HepG2 (cell line): Measurements from ENCODE around the gene ZNF821. TPM values are rescaled to one million over a fixed set of nuclear protein-coding genes. Genes with fewer than 3 reads are reported as not detected.

Experiments
- CENPX ChIP-seq: sonication (generic); formaldehyde crosslinking; IDR thresholded peaks from 2 replicates; pipeline ENCODE4 v1.9.0; 2021; ENCODE audit warnings: mild to moderate bottlenecking, missing genetic modification reagents, moderate library complexity
- HCFC1 ChIP-seq: fragments of 150-350 bp; IDR thresholded peaks from 2 replicates; pipeline ENCODE4 v1.6.1; 2014; ENCODE audit warnings: low read depth, low read length
- KDM5B ChIP-seq: sonication (generic); formaldehyde crosslinking; IDR thresholded peaks from 2 replicates; pipeline ENCODE4 v1.4.0; 2020; ENCODE audit warnings: missing genetic modification reagents, mild to moderate bottlenecking, borderline replicate concordance
- MTA1 ChIP-seq: sonication (generic); formaldehyde crosslinking; IDR thresholded peaks from 2 replicates; pipeline ENCODE4 v1.4.0; 2020; ENCODE audit warnings: missing genetic modification reagents, mild to moderate bottlenecking, borderline replicate concordance
- MTF2 ChIP-seq: sonication (generic); formaldehyde crosslinking; IDR thresholded peaks from 2 replicates; pipeline ENCODE4 v1.5.0; 2020; ENCODE audit warnings: missing genetic modification reagents, borderline replicate concordance
- NPAS2 ChIP-seq: sonication (generic); formaldehyde crosslinking; IDR thresholded peaks from 2 replicates; pipeline ENCODE4 v1.8.0; 2022; ENCODE audit warnings: mild to moderate bottlenecking, missing genetic modification reagents, borderline replicate concordance
- TBX3 ChIP-seq: fragments of 450-650 bp; IDR thresholded peaks from 2 replicates; pipeline ENCODE4 v1.6.1; 2017; ENCODE audit warnings: antibody characterized with exemption, mild to moderate bottlenecking, inconsistent platforms, borderline replicate concordance
- ZHX2 ChIP-seq, 2 experiments: sonication (generic) in 1 of 2; formaldehyde crosslinking in 1 of 2; IDR thresholded peaks; 2 replicates each; pipeline versions ENCODE4 v1.6.1 to v1.9.0; 2014 to 2022; ENCODE audit warnings: antibody characterized with exemption in 1 of 2, borderline replicate concordance in 1 of 2, inconsistent platforms in 1 of 2, low read depth in 1 of 2, missing genetic modification reagents in 1 of 2
- ZNF124 ChIP-seq: sonication (generic); formaldehyde crosslinking; IDR thresholded peaks from 2 replicates; pipeline ENCODE4 v1.4.0; 2020; ENCODE audit warnings: missing genetic modification reagents
- ZNF3 ChIP-seq: IDR thresholded peaks from 2 replicates; pipeline ENCODE4 v1.7.0; 2017; ENCODE audit warnings: inconsistent platforms
- ZNF407 ChIP-seq: sonication (generic); formaldehyde crosslinking; IDR thresholded peaks from one replicate; pipeline ENCODE4 v1.5.1; 2020; ENCODE audit warnings: mild to moderate bottlenecking, missing genetic modification reagents; ENCODE audit errors: not compliant biosample characterization
- ZNF589 ChIP-seq: sonication (generic); formaldehyde crosslinking; conservative IDR thresholded peaks from 2 replicates; pipeline ENCODE4 v1.8.0; 2022; ENCODE audit warnings: mild to moderate bottlenecking, moderate library complexity, missing genetic modification reagents
- ZNF83 ChIP-seq: sonication (generic); formaldehyde crosslinking; IDR thresholded peaks from 2 replicates; pipeline ENCODE4 v1.4.0; 2020; ENCODE audit warnings: missing genetic modification reagents, mild to moderate bottlenecking, borderline replicate concordance
- polyA plus RNA-seq, 8 experiments: library from polyadenylated mRNA; depleted of rRNA in 3 of 8; stranded (reverse) in 7 of 8; unstranded in 1 of 8; fragments of >200 nt; fragmentation: Illumina TruSeq in 4 of 8; extraction: Trizol in 4 of 8; gene quantifications; 2 replicates each; pipeline versions ENCODE4 v1.2.1 to v1.2.3, GENCODE V29; 2011 to 2016; ENCODE audit warnings: low read depth in 4 of 8, missing spikeins in 1 of 8, mixed read lengths in 1 of 8; ENCODE audit not compliant: insufficient read depth in 1 of 8
- total RNA-seq, 5 experiments: library from RNA; depleted of rRNA; stranded (reverse); fragments of >200 nt; fragmentation: Illumina TruSeq; extraction: Trizol; gene quantifications; 2 replicates each; pipeline ENCODE4 v1.2.3, GENCODE V29; 2016; ENCODE audit warnings: low read depth in 1 of 5

ZNF821 gene
- total and polyA plus RNA-seq, 2 of the 13 experiments (the other 11 are each of a cell fraction or from before 2014, with no cell fraction given) = 7.0 to 9.1 TPM

DNA sequence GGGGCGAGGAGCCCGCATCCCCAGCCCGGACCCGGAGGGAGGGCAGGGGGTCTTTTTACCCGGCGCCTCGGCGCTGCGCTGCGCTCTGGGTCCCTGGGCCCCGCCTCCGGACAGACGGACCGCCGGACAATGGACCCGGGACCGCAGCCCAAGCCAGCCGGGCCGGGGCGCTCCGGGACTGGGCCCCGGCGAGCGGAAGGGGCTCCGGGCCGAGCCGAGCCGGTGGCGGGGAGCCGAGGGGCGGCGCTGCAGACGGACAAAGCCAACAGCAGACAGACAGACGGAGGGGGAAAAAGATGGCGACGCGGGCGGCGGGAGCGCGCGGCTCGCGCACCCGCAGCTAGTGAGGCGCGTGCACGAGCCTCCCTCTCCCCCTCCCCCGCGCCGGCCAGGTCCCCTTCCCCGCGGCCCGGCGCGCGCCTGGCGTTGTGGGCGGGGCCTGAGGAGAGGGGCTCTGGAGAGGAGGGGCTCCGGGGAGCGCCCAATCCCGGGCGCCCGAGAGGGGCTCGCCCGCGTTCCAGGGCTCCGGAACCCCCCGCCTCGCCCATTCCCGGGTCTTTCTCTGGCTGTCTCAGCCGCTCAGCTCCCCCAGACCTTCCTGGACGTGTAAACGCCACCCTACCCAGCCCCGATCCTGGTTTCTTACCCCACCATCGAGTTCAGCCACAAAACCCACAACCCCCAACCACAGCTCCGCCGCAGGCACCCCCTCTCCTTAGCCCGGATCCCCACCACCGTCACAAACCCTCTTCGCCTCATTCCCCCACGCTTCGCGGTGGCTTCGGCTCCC, at the start of gene ZNF821 (continued):
- TF ChIP-seq ZNF589 (CRISPR knock-in tag) (no peak; the same call in 1 of the 2 replicates), KDM5B (CRISPR knock-in tag) (peak; percentile 9; the same call in 1 of the 2 replicates), ZNF407 (CRISPR knock-in tag) (peak; percentile 14), MTA1 (peak; percentile 91), CENPX (CRISPR knock-in tag) (no peak), TBX3 (no peak), ZHX2 (IDR thresholded peaks at IDR 0.05; ENCODE audit: low read depth) (no peak), ZHX2 (CRISPR knock-in tag; IDR thresholded peaks at IDR 0.05; ENCODE audit: borderline replicate concordance) (peak; percentile 21; the same call in 1 of the 2 replicates), HCFC1 (no peak; the same call in 1 of the 2 replicates), ZNF83 (CRISPR knock-in tag) (no peak), MTF2 (peak; percentile 66; the same call in 1 of the 2 replicates), ZNF3 (CRISPR knock-in tag) (no peak), NPAS2 (CRISPR knock-in tag) (no peak), ZNF124 (CRISPR knock-in tag) (peak; percentile 72; the same call in 1 of the 2 replicates)
